ENCODE measurements around the gene FA2H.

Gene FA2H

GRCh38 chr16:74752258-74752657 lies 22.4 kb downstream of the FA2H start:
- TF ChIP-seq CTCF (IDR thresholded peaks at IDR 0.05; ENCODE audit: insufficient read depth, low read depth, low read length, missing control alignments) = no peak
- no peak overlapping the region for H3K4me3 ChIP-seq (ENCODE audit: low read depth, low read length)
- no peak for DNase-seq (ENCODE audit: low read depth)

GRCh38 chr16:74751658-74752057 lies 23.0 kb downstream of the FA2H start:
- H3K4me3 ChIP-seq (ENCODE audit: low read depth, low read length) = no peak overlapping the region
- no peak for DNase-seq (ENCODE audit: low read depth)
- no peak for TF ChIP-seq CTCF (IDR thresholded peaks at IDR 0.05; ENCODE audit: insufficient read depth, low read depth, low read length, missing control alignments)

- DNase-seq (ENCODE audit: low read depth) = no peak
- no peak for TF ChIP-seq CTCF (IDR thresholded peaks at IDR 0.05; ENCODE audit: insufficient read depth, low read depth, low read length, missing control alignments)
- no peak overlapping the region for H3K4me3 ChIP-seq (ENCODE audit: low read depth, low read length)
Observed at GRCh38 chr16:74749291-74750055, 25.1 kb downstream of the FA2H start.

- no peak for TF ChIP-seq CTCF (IDR thresholded peaks at IDR 0.05; ENCODE audit: insufficient read depth, low read depth, low read length, missing control alignments)
- DNase-seq (ENCODE audit: low read depth) = no peak
- no peak overlapping the region for H3K4me3 ChIP-seq (ENCODE audit: low read depth, low read length)
Observed at GRCh38 chr16:74748616-74749026, 26.0 kb downstream of the FA2H start.

GRCh38 chr16:74747716-74748615 lies 26.7 kb downstream of the FA2H start:
- DNase-seq (ENCODE audit: low read depth) = no peak
- TF ChIP-seq CTCF (IDR thresholded peaks at IDR 0.05; ENCODE audit: insufficient read depth, low read depth, low read length, missing control alignments) = no peak
- H3K4me3 ChIP-seq (ENCODE audit: low read depth, low read length) = no peak overlapping the region

GRCh38 chr16:74745926-74746325 lies 28.7 kb downstream of the FA2H start:
- no peak for DNase-seq (ENCODE audit: low read depth)
- no peak for TF ChIP-seq CTCF (IDR thresholded peaks at IDR 0.05; ENCODE audit: insufficient read depth, low read depth, low read length, missing control alignments)
- H3K4me3 ChIP-seq (ENCODE audit: low read depth, low read length) = no peak overlapping the region
